ENCODE results near the gene AFAP1. TPM values are rescaled to one million over a fixed set of nuclear protein-coding genes. Genes with fewer than 3 reads are reported as not detected.

AFAP1 gene
- total RNA-seq, 4 donors from 2014 or later, result 25.1 to 56.9 (median 26.4) TPM

GRCh38 chr4:7903791-7904516, 35.7 kb downstream of the AFAP1 start:
- H3K27me3 ChIP-seq, result no peaks in the 10 kb centered on the region
- peak overlapping the region; percentile 63 to 77 (median 68) for H3K27ac ChIP-seq
- H3K9me3 ChIP-seq, result no peaks in the 10 kb centered on the region
- no peak overlapping the region for H3K4me3 ChIP-seq
- in situ Hi-C loops (cut with MboI; ENCODE audit: low pct_ligation_motif_present in 1 of 4, low pct_unique_long_range_greater_than_20kb in 1 of 4, low sequenced_read_pairs in 3 of 4) (no loop called here), intact Hi-C loops (cut with DNase I; ENCODE audit: low total_unique reads) (no loop called here)
- DNase-seq, result no peak
- peaks cover 0 to 73% (median 17%) of the 10 kb centered on the region in 4 donors for H3K4me1 ChIP-seq
- WGBS, 2 donors (ENCODE audit: low coverage in 1 of 2), result 64 to 70% methylated on average over 11 to 14 of the region's 14 CpGs
- H3K36me3 ChIP-seq, result no peaks in the 10 kb centered on the region
- TF ChIP-seq CTCF (IDR thresholded peaks at IDR 0.05), result no peak
- TF ChIP-seq POLR2A (IDR thresholded peaks at IDR 0.05), result no peak

GRCh38 chr4:7902826-7903225, 36.8 kb downstream of the AFAP1 start:
- in situ Hi-C loops (cut with MboI; ENCODE audit: low pct_ligation_motif_present in 1 of 4, low pct_unique_long_range_greater_than_20kb in 1 of 4, low sequenced_read_pairs in 3 of 4), result no loop called here
- H3K4me3 ChIP-seq, result no peak overlapping the region
- peaks cover 0 to 75% (median 19%) of the 10 kb centered on the region in 4 donors for H3K4me1 ChIP-seq
- no peak for DNase-seq
- intact Hi-C loops (cut with DNase I; ENCODE audit: low total_unique reads), result no loop called here
- WGBS, 2 donors (ENCODE audit: low coverage in 1 of 2), result 85 to 93% methylated on average over 2 of the region's 2 CpGs
- H3K9me3 ChIP-seq, result no peaks in the 10 kb centered on the region
- H3K27ac ChIP-seq, result peak overlapping the region in 3 of 4 donors; percentile 19 to 63 (median 20)
- H3K27me3 ChIP-seq, result no peaks in the 10 kb centered on the region
- TF ChIP-seq EP300 (IDR thresholded peaks at IDR 0.05; ENCODE audit: low read depth) (no peak), POLR2A (IDR thresholded peaks at IDR 0.05) (no peak)
- no peaks in the 10 kb centered on the region for H3K36me3 ChIP-seq

GRCh38 chr4:7902101-7902553, 37.5 kb downstream of the AFAP1 start:
- Histone ChIP-seq H3K36me3 (no peaks in the 10 kb centered on the region), H3K4me3 (no peak overlapping the region), H3K27me3 (no peaks in the 10 kb centered on the region), H3K27ac (peak overlapping the region in 2 of 4 donors; percentile 19 to 20), H3K4me1 (peaks cover 0 to 77% (median 20%) of the 10 kb centered on the region in 4 donors), H3K9me3 (no peaks in the 10 kb centered on the region)
- DNase-seq, result no peak
- intact Hi-C loops (cut with DNase I; ENCODE audit: low total_unique reads), result no loop called here
- no peak for TF ChIP-seq POLR2AphosphoS5 (IDR thresholded peaks at IDR 0.05)
- TF ChIP-seq CTCF (IDR thresholded peaks at IDR 0.05), result no peak
- 70 to 76% methylated on average over 7 of the region's 7 CpGs for WGBS, 2 donors (ENCODE audit: low coverage in 1 of 2)
- in situ Hi-C loops (cut with MboI; ENCODE audit: low pct_ligation_motif_present in 1 of 4, low pct_unique_long_range_greater_than_20kb in 1 of 4, low sequenced_read_pairs in 3 of 4), result no loop called here

- H3K9me3 ChIP-seq, result no peaks in the 10 kb centered on the region
- in situ Hi-C loops (cut with MboI; ENCODE audit: low pct_ligation_motif_present in 1 of 4, low pct_unique_long_range_greater_than_20kb in 1 of 4, low sequenced_read_pairs in 3 of 4), result no loop called here
- no peak overlapping the region for H3K4me3 ChIP-seq
- H3K27me3 ChIP-seq, result no peaks in the 10 kb centered on the region
- peaks cover 0 to 70% (median 18%) of the 10 kb centered on the region in 4 donors for H3K4me1 ChIP-seq
- no peak for DNase-seq
- no peaks in the 10 kb centered on the region for H3K36me3 ChIP-seq
- no peak for TF ChIP-seq POLR2A (IDR thresholded peaks at IDR 0.05)
- TF ChIP-seq POLR2AphosphoS5 (IDR thresholded peaks at IDR 0.05), result no peak
- intact Hi-C loops (cut with DNase I; ENCODE audit: low total_unique reads), result no loop called here
- 86% methylated on average over 13 of the region's 13 CpGs; no CpG with 5 or more reads in 1 of the 2 donors for WGBS, 2 donors (ENCODE audit: low coverage in 1 of 2)
- peak overlapping the region in 2 of 4 donors; percentile 6 to 23 for H3K27ac ChIP-seq
Measured at GRCh38 chr4:7901311-7901885, 38.3 kb downstream of the AFAP1 start.

DNA sequence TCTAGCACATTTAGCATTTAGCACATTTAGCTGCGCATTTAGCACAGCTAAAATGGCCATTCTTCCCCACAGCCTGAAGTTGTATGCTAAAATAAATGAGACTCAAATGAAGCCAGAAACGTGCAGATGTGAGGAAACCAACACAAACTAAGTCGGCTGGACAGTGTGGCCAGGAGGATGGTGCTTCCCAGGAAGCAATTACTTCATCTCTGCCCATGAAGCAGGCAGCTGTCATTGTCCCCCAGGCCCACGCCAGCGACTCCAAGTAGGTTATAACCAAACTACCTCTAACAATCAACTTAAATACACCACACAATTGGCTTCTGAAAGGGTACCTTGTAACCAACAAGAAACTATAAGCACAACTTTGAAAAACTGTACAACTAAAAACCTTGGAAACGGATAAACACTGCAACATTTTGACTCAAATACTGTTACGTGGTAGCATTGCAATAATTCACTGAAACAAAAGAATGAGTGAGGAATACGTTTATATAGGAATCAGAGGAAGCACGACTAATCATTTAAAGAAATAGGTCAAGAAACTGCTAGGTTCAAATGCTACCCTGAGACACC, 39.2 kb downstream of the AFAP1 start:
- no peak for DNase-seq
- Histone ChIP-seq H3K4me3 (no peak overlapping the region), H3K9me3 (no peaks in the 10 kb centered on the region), H3K27me3 (no peaks in the 10 kb centered on the region), H3K36me3 (no peaks in the 10 kb centered on the region), H3K27ac (peak overlapping the region in 2 of 4 donors; percentile 6 to 22), H3K4me1 (peaks cover 0 to 60% (median 15%) of the 10 kb centered on the region in 4 donors)
- WGBS, 2 donors (ENCODE audit: low coverage in 1 of 2), result 65 to 68% methylated on average over 5 to 9 of the region's 9 CpGs
- in situ Hi-C loops (cut with MboI; ENCODE audit: low pct_ligation_motif_present in 1 of 4, low pct_unique_long_range_greater_than_20kb in 1 of 4, low sequenced_read_pairs in 3 of 4), result no loop called here
- intact Hi-C loops (cut with DNase I; ENCODE audit: low total_unique reads), result no loop called here
- TF ChIP-seq EP300 (IDR thresholded peaks at IDR 0.05; ENCODE audit: low read depth), result no peak
- TF ChIP-seq POLR2A (IDR thresholded peaks at IDR 0.05), result no peak
- no peak for TF ChIP-seq CTCF (IDR thresholded peaks at IDR 0.05)
- no peak for TF ChIP-seq POLR2AphosphoS5 (IDR thresholded peaks at IDR 0.05)

All from transverse colon (tissue), 4 donors.